ENCODE results near the gene SOX2.

GRCh38 chr3:181721046-181721875, 9.5 kb downstream of the SOX2 start:
- no peak for TF ChIP-seq CTCF (IDR thresholded peaks at IDR 0.05)
- no peak for TF ChIP-seq EZH2 (IDR thresholded peaks at IDR 0.05; ENCODE audit: borderline replicate concordance, insufficient read depth, low read depth, low read length, poor library complexity, severe bottlenecking)

All from B cell (primary cell).